IMR-90 (cell line): ENCODE results near the gene TLCD1. TPM values are rescaled to one million over a fixed set of nuclear protein-coding genes. Genes with fewer than 3 reads are reported as not detected.

ENCODE experiments used
- RAD21 ChIP-seq: IDR thresholded peaks from 2 replicates; pipeline ENCODE4 v1.6.1; 2012; ENCODE audit warnings: low read length, improper control_type of control experiment
- RFX5 ChIP-seq: IDR thresholded peaks from 2 replicates; pipeline ENCODE4 v1.8.0; 2012; ENCODE audit warnings: low read depth, mild to moderate bottlenecking, low read length, moderate library complexity
- polyA plus RNA-seq, 3 experiments: library from polyadenylated mRNA; depleted of rRNA; stranded (reverse); fragments of >200 nt; gene quantifications; 2 replicates each; pipeline ENCODE4 v1.2.3, GENCODE V29; 2012; ENCODE audit warnings: low replicate concordance in 1 of 3
- total RNA-seq: library from RNA; depleted of rRNA; stranded (reverse); fragments of >200 nt; gene quantifications from 2 replicates; pipeline ENCODE4 v1.2.3, GENCODE V29; 2012
- TF ChIP-seq, protein P1 (sequence below): fragments of 150-350 bp; IDR thresholded peaks from 2 replicates; pipeline ENCODE4 v1.6.1; 2017; ENCODE audit warnings: mild to moderate bottlenecking, antibody characterized with exemption, low read length, low read depth

TLCD1 gene
- total and polyA plus RNA-seq, 2 of the 4 experiments (the other 2 are of a cell fraction) = 3.6 to 9.3 TPM

DNA sequence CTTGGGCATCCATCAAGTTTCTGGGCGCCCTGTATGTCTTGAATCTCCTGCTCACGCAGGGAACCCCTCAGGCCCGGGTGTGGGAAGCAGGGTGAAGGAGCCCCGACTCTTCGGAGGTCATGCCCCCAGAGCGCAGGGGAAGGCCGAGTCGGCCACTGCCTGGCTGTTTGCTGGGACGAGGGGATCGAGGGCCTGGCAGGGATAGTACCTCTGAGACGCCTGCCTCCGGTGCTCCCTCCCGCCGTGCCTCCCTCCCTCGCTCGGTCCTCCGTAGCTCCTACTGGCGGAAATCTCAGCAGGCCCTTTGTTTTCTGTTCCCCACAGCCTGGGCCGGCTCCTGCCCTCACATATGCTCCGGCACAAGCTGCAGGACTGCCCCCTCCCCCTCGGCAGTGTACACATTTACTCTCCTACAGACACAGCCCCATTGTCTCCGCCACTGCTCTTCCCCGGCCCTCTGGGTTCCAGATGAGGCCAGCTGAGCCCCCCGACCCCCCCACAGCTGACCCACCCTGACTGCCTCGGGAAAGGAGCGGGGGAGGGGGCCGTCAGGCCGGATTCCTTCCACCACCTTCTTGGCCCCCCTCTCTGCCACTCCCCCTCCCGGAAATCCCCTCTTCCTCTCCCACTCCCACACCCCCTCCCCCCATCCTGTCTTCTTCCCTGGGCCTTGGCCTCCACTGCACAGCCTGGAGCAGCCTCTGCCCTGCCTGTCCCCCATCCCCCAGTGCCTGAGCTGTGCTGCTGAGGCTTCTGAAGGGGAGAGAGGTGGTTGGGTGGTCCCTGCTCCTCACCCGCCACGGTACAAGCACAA, 19.1 kb upstream of the TLCD1 start (continued):
- TF ChIP-seq, protein P1, sequence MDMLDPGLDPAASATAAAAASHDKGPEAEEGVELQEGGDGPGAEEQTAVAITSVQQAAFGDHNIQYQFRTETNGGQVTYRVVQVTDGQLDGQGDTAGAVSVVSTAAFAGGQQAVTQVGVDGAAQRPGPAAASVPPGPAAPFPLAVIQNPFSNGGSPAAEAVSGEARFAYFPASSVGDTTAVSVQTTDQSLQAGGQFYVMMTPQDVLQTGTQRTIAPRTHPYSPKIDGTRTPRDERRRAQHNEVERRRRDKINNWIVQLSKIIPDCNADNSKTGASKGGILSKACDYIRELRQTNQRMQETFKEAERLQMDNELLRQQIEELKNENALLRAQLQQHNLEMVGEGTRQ = no peak
- no peak for TF ChIP-seq RAD21
- TF ChIP-seq RFX5 = no peak
